GM20000 (cell line): ENCODE data around the gene RIT1.

Experiments
- DNase-seq: peaks from one replicate; pipeline ENCODE4 v3.0.0; 2012; ENCODE audit warnings: low spot score
- CTCF ChIP-seq: IDR thresholded peaks from 2 replicates; pipeline ENCODE4 v1.5.1; 2012; ENCODE audit warnings: mild to moderate bottlenecking, control low read depth; ENCODE audit errors: extremely low read depth, missing control alignments

RIT1 gene

DNA sequence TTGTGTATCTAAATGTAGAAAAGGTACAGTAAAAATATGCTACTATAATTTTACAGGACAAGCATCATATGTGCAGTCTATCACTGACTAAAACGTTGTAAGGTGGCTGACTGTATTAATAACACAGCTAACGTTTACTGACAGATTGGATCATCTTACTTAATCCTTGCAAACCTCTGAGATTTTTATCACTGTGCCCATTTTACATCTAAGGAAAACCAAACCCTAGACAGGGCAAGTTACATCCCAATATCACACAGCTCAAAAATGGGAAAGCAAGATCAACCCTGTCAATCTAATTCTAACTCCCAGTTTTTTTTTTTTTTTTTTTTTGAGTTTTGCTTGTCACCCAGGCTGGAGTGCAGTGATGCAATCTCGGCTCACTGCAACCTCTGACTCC, 7.5 kb upstream of the RIT1 start:
- no peak for DNase-seq
- no peak for TF ChIP-seq CTCF

DNA sequence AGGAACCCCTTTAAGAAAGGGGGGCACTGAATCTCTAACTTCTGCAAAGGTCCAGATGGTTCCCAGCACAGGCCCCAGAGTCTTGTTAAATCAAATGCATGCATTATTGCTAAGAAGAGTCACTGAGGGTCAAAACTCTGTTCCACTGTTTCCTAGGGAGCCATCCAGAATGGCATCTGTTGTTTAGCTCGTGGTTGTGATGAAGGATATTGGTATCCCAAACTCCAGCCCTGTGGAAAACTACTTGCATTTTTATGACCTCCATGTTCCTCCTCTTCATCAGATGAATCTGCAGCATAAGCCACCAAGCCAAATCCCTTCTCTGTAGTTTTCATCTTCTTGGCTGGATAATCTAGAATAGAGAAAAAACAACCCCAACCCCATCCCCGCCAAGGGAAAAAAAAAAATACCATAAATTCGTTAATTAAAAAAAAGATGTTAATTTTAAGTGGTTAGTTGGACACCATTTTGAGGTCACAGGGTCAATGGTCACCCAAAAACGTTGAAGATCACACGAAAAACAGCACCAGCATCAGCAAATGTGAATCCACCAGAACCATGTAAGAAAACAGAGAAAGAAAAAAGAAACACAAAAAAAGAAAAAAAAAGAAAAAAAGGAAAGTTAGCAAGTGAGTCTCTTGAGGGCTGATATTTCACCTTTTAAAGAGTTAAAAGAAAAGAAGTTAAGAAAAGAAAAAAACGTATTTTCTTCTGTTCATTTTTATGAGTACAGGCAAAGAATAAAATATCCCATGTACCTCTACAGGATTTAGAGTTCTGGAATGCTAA, 3.0 kb upstream of the RIT1 start:
- TF ChIP-seq CTCF: no peak
- no peak for DNase-seq

DNA sequence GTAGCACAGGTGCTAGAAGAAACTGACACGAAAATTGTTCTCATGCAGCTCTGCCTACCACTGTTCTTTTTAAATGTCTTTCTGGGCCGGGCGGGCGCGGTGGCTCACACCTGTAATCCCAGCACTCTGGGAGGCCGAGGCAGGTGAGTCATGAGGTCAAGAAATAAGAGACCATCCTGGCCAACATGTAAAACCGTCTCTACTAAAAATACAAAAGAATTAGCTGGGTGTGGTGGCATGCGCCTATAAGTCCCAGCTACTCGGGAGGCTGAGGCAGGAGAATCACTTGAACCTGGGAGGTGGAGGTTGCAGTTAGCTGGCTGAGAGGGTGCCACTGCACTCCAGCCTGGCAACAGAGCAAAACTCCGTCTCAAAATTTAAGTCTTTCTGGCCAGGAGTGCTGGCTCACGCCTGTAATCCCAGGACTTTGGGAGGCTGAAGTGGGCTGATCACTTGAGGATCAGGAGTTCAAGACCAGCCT, 947 bp upstream of the RIT1 start:
- no peak for DNase-seq
- TF ChIP-seq CTCF: no peak

DNA sequence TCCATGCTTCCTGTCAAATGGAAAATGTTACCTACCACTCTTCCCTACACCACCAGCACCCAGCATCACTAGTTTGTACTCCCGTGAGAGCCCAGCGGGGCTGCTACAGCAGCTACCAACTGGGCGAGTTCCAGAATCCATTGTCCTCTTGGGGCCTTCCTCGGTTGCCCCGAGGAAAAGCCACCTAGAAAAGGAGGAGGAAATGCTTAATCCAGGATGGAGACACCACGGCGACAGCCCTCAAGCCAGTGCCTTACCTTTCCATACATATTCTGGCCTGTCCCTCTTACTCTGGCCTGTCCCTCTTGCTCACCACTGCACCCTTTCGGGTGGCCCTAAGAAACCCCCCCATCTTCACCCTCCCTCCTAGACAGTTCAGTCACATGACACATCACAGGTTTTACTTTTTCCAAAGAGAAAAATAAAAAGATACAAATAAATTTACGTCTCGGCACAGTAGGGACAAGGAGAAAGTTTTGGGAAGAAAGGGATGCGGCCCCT, 478 bp downstream of the RIT1 start:
- no peak for TF ChIP-seq CTCF
- peak; percentile 40 for DNase-seq

GRCh38 chr1:155909894-155910293, 1.3 kb downstream of the RIT1 start:
- no peak for DNase-seq
- TF ChIP-seq CTCF: no peak

- no peak for TF ChIP-seq CTCF
- no peak for DNase-seq
Measured at GRCh38 chr1:155904261-155904660, 6.9 kb downstream of the RIT1 start.

DNA sequence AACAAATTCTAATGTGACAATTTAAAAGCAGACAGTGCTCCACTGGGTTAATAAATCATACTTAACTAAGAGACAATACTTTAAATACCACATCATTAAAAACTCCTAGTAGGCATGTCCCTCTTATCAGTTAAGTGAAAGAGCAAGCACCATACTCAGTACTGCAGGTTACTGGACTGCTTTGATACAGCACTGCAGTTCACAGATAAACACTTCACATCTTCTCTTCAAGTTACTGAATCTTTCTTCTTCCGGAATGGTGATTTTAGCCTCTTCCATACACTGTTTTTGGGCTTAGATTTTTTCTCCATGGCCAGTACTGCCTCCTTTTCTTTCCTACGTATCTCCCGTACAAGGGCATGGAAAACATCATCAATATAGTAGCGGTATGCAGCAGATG, 11.0 kb downstream of the RIT1 start:
- TF ChIP-seq CTCF: no peak
- no peak for DNase-seq
